Coronary artery (tissue), 2 donors: ENCODE data around the gene ABCB10.

ENCODE experiments used
- DNase-seq: peaks from one replicate; pipeline ENCODE4 v3.0.0-alpha.2; 2017; ENCODE audit warnings: low spot score
- H3K27ac ChIP-seq, 2 donors: fragments of 200-600 bp; sonication (generic); one replicate each; pipeline ENCODE4 v1.5.1; 2016 to 2019
- H3K4me3 ChIP-seq: fragments of 200-600 bp; sonication (generic); 2 replicates; pipeline ENCODE4 v1.5.1; 2016; ENCODE audit warnings: mild to moderate bottlenecking, moderate library complexity
- CTCF ChIP-seq: fragments of 200-600 bp; sonication (generic); IDR thresholded peaks from one replicate; pipeline ENCODE4 v1.5.1; 2019; ENCODE audit warnings: antibody characterized with exemption

The ABCB10 gene

GRCh38 chr1:229558460-229559335 is at the start of gene ABCB10:
Gene ABCB10 (minus strand): TSS chr1:229558707. CDS start chr1:229558652, 55 bp downstream.
- H3K4me3 ChIP-seq, result peak within 1 kb of the TSS; percentile 97
- peak; percentile 97 for DNase-seq
- peak; percentile 78 for TF ChIP-seq CTCF
- peak within 1 kb of the TSS; percentile 83 to 98 for H3K27ac ChIP-seq

GRCh38 chr1:229607370-229607769 is 48.9 kb upstream of the ABCB10 start:
- DNase-seq, result no peak
- no peak for TF ChIP-seq CTCF
- no peak overlapping the region for H3K27ac ChIP-seq
- no peak overlapping the region for H3K4me3 ChIP-seq

- no peak overlapping the region for H3K4me3 ChIP-seq
- DNase-seq, result no peak
- H3K27ac ChIP-seq, result no peak overlapping the region
- TF ChIP-seq CTCF, result no peak
These were observed 45.0 kb upstream of the ABCB10 start for GRCh38 chr1:229603371-229604005.

- Histone ChIP-seq H3K27ac (peak overlapping the region in 1 of 2 donors; percentile 36), H3K4me3 (no peak overlapping the region)
- no peak for TF ChIP-seq CTCF
- DNase-seq, result no peak
These were observed 41.7 kb upstream of the ABCB10 start for GRCh38 chr1:229600229-229600628.

GRCh38 chr1:229599218-229599954 is 40.9 kb upstream of the ABCB10 start:
- H3K27ac ChIP-seq, result peak overlapping the region; percentile 83 to 90
- DNase-seq, result no peak
- no peak for TF ChIP-seq CTCF
- H3K4me3 ChIP-seq, result no peak overlapping the region

GRCh38 chr1:229597877-229598276 is 39.4 kb upstream of the ABCB10 start:
- peak overlapping the region; percentile 83 to 90 for H3K27ac ChIP-seq
- TF ChIP-seq CTCF, result no peak
- H3K4me3 ChIP-seq, result peak overlapping the region; percentile 35
- no peak for DNase-seq
